HepG2 (cell line): ENCODE measurements around the gene SLCO3A1. TPM values are rescaled to one million over a fixed set of nuclear protein-coding genes. Genes with fewer than 3 reads are reported as not detected.

ENCODE experiments used
- ATF1 ChIP-seq: IDR thresholded peaks from 2 replicates; pipeline ENCODE4 v1.6.1; 2016; ENCODE audit warnings: mild to moderate bottlenecking, control low read depth
- CHCHD3 ChIP-seq: sonication (generic); formaldehyde crosslinking; IDR thresholded peaks from 2 replicates; pipeline ENCODE4 v1.8.0; 2022; ENCODE audit warnings: mild to moderate bottlenecking, missing genetic modification reagents, moderate library complexity
- DNMT3B ChIP-seq: conservative IDR thresholded peaks from 2 replicates; pipeline ENCODE4 v1.6.1; 2016; ENCODE audit warnings: missing biosample characterization, control low read depth
- ERF ChIP-seq: IDR thresholded peaks from 2 replicates; pipeline ENCODE4 v1.6.1; 2018; ENCODE audit warnings: missing biosample characterization, missing genetic modification reagents
- FLYWCH1 ChIP-seq: sonication (generic); formaldehyde crosslinking; IDR thresholded peaks from 2 replicates; pipeline ENCODE4 v1.8.1; 2023; ENCODE audit warnings: mild to moderate bottlenecking, missing genetic modification reagents
- HDAC2 ChIP-seq: sonication (generic); formaldehyde crosslinking; IDR thresholded peaks from 2 replicates; pipeline ENCODE4 v1.4.0; 2020; ENCODE audit warnings: missing genetic modification reagents
- JDP2 ChIP-seq: sonication (generic); formaldehyde crosslinking; IDR thresholded peaks from 2 replicates; pipeline ENCODE4 v1.8.1; 2022; ENCODE audit warnings: missing genetic modification reagents, borderline replicate concordance
- KDM2A ChIP-seq: sonication (generic); formaldehyde crosslinking; IDR thresholded peaks from 2 replicates; pipeline ENCODE4 v1.4.0; 2020; ENCODE audit warnings: low read depth, missing genetic modification reagents, borderline replicate concordance
- MATR3 ChIP-seq: sonication (generic); formaldehyde crosslinking; IDR thresholded peaks from 2 replicates; pipeline ENCODE4 v1.4.0; 2020; ENCODE audit warnings: missing genetic modification reagents
- SALL2 ChIP-seq: sonication (generic); formaldehyde crosslinking; IDR thresholded peaks from 2 replicates; pipeline ENCODE4 v1.8.1; 2023; ENCODE audit warnings: mild to moderate bottlenecking, missing genetic modification reagents, inconsistent platforms
- SRSF9 ChIP-seq: fragments of 200-400 bp; formaldehyde crosslinking; IDR thresholded peaks from 2 replicates; pipeline ENCODE4 v1.6.1; 2018; ENCODE audit warnings: borderline replicate concordance, mild to moderate bottlenecking, low read depth, low read length; ENCODE audit not compliant: insufficient read depth, poor library complexity, severe bottlenecking
- STAG1 ChIP-seq: sonication (generic); formaldehyde crosslinking; IDR thresholded peaks from 2 replicates; pipeline ENCODE4 v1.4.0; 2020; ENCODE audit warnings: missing genetic modification reagents
- ZNF136 ChIP-seq: sonication (generic); formaldehyde crosslinking; IDR thresholded peaks from 2 replicates; pipeline ENCODE4 v1.8.1; 2022; ENCODE audit warnings: low read depth, mild to moderate bottlenecking, moderate library complexity, missing genetic modification reagents
- ZNF207 ChIP-seq: fragments of 450-650 bp; IDR thresholded peaks from 2 replicates; pipeline ENCODE4 v1.6.1; 2016; ENCODE audit warnings: antibody characterized with exemption, borderline replicate concordance
- ZNF253 ChIP-seq: sonication (generic); formaldehyde crosslinking; IDR thresholded peaks from 2 replicates; pipeline ENCODE4 v1.8.0; 2022; ENCODE audit warnings: mild to moderate bottlenecking, missing genetic modification reagents, borderline replicate concordance
- ZNF510 ChIP-seq: sonication (generic); formaldehyde crosslinking; IDR thresholded peaks from 2 replicates; pipeline ENCODE4 v1.4.0; 2020; ENCODE audit warnings: low read depth, mild to moderate bottlenecking, missing genetic modification reagents
- polyA plus RNA-seq, 8 experiments: library from polyadenylated mRNA; depleted of rRNA in 3 of 8; stranded (reverse) in 7 of 8; unstranded in 1 of 8; fragments of >200 nt; fragmentation: Illumina TruSeq in 4 of 8; extraction: Trizol in 4 of 8; gene quantifications; 2 replicates each; pipeline versions ENCODE4 v1.2.1 to v1.2.3, GENCODE V29; 2011 to 2016; ENCODE audit warnings: low read depth in 4 of 8, missing spikeins in 1 of 8, mixed read lengths in 1 of 8; ENCODE audit not compliant: insufficient read depth in 1 of 8
- total RNA-seq, 5 experiments: library from RNA; depleted of rRNA; stranded (reverse); fragments of >200 nt; fragmentation: Illumina TruSeq; extraction: Trizol; gene quantifications; 2 replicates each; pipeline ENCODE4 v1.2.3, GENCODE V29; 2016; ENCODE audit warnings: low read depth in 1 of 5
- TF ChIP-seq, protein P1 (sequence below): sonication (generic); formaldehyde crosslinking; IDR thresholded peaks from 2 replicates; pipeline ENCODE4 v1.5.1; 2020; ENCODE audit warnings: mild to moderate bottlenecking, missing genetic modification reagents, moderate library complexity
- TF ChIP-seq, protein P2 (sequence below): sonication (generic); formaldehyde crosslinking; IDR thresholded peaks from 2 replicates; pipeline ENCODE4 v1.4.0; 2020; ENCODE audit warnings: missing genetic modification reagents, mild to moderate bottlenecking, borderline replicate concordance

SLCO3A1 gene
- total and polyA plus RNA-seq, 2 of the 13 experiments (the other 11 are each of a cell fraction or from before 2014, with no cell fraction given), result 0.02 TPM; not detected in 1

DNA sequence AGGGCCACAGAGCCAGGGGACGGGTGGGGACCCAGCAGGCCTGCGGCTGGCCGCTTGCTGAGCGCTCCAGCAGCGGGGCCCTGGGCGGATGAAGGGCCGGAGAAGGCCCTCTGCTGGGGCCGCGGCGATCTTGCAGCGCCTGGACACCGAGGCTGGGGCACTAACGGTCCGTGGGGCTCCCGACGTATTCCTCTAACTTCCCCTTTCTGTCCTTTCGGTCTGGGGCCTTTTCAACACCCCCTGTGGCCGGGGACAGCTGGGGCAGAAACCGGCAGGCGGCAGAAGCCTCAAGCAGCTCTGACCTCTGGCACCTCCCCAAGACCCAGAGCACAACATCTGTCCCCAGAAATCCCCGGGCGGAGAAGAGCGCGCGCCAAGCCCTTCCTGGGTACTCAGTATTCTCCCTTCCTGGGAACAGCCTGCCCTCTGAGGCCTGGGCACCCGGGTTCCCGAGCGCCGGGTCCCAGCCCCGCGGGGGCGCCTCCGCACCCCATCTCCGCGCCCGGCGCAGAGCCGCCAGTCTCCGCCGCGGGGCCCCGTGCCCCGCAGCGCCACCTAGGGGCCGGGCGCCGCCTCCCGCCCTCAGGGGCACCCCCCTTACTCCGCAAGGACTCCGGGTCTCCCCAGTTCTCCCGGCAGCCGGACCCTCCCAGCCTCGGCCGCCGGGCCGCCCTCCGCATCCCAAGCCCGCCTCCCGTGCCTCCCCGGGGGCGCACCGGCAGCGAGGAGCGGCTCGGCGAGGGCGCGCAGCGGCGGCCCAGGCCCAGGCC lies 582 bp upstream of the SLCO3A1 start (continued):
- TF ChIP-seq, protein P1, sequence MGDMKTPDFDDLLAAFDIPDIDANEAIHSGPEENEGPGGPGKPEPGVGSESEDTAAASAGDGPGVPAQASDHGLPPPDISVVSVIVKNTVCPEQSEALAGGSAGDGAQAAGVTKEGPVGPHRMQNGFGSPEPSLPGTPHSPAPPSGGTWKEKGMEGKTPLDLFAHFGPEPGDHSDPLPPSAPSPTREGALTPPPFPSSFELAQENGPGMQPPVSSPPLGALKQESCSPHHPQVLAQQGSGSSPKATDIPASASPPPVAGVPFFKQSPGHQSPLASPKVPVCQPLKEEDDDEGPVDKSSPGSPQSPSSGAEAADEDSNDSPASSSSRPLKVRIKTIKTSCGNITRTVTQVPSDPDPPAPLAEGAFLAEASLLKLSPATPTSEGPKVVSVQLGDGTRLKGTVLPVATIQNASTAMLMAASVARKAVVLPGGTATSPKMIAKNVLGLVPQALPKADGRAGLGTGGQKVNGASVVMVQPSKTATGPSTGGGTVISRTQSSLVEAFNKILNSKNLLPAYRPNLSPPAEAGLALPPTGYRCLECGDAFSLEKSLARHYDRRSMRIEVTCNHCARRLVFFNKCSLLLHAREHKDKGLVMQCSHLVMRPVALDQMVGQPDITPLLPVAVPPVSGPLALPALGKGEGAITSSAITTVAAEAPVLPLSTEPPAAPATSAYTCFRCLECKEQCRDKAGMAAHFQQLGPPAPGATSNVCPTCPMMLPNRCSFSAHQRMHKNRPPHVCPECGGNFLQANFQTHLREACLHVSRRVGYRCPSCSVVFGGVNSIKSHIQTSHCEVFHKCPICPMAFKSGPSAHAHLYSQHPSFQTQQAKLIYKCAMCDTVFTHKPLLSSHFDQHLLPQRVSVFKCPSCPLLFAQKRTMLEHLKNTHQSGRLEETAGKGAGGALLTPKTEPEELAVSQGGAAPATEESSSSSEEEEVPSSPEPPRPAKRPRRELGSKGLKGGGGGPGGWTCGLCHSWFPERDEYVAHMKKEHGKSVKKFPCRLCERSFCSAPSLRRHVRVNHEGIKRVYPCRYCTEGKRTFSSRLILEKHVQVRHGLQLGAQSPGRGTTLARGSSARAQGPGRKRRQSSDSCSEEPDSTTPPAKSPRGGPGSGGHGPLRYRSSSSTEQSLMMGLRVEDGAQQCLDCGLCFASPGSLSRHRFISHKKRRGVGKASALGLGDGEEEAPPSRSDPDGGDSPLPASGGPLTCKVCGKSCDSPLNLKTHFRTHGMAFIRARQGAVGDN (CRISPR knock-in tag), result peak; percentile 39
- TF ChIP-seq JDP2 (CRISPR knock-in tag) (no peak), ATF1 (CRISPR knock-in tag) (no peak), FLYWCH1 (CRISPR knock-in tag) (no peak), SALL2 (CRISPR knock-in tag) (no peak), ZNF136 (CRISPR knock-in tag) (no peak), ZNF510 (CRISPR knock-in tag) (no peak), CHCHD3 (CRISPR knock-in tag) (no peak), SRSF9 (no peak), STAG1 (CRISPR knock-in tag) (peak; percentile 54), MATR3 (CRISPR knock-in tag) (no peak), ZNF207 (no peak), ZNF253 (CRISPR knock-in tag) (no peak), KDM2A (peak; percentile 26; the same call in 1 of the 2 replicates), HDAC2 (CRISPR knock-in tag) (no peak), ERF (CRISPR knock-in tag) (no peak), DNMT3B (CRISPR knock-in tag) (no peak)
- TF ChIP-seq, protein P2, sequence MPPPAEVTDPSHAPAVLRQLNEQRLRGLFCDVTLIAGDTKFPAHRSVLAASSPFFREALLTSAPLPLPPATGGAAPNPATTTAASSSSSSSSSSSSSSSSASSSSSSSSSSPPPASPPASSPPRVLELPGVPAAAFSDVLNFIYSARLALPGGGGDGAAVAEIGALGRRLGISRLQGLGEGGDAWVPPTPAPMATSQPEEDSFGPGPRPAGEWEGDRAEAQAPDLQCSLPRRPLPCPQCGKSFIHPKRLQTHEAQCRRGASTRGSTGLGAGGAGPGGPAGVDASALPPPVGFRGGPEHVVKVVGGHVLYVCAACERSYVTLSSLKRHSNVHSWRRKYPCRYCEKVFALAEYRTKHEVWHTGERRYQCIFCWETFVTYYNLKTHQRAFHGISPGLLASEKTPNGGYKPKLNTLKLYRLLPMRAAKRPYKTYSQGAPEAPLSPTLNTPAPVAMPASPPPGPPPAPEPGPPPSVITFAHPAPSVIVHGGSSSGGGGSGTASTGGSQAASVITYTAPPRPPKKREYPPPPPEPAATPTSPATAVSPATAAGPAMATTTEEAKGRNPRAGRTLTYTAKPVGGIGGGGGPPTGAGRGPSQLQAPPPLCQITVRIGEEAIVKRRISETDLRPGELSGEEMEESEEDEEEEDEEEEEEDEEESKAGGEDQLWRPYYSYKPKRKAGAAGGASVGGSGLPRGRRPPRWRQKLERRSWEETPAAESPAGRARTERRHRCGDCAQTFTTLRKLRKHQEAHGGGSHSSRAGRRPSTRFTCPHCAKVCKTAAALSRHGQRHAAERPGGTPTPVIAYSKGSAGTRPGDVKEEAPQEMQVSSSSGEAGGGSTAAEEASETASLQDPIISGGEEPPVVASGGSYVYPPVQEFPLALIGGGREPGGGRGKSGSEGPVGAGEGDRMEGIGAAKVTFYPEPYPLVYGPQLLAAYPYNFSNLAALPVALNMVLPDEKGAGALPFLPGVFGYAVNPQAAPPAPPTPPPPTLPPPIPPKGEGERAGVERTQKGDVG (CRISPR knock-in tag), result no peak
- TF ChIP-seq, all 625 proteins: peak for 10
